ENCODE measurements around the gene TNFRSF8.
"Not testable (repeated sequence)": the region's sequence is repeated elsewhere in the genome, so short reads cannot be mapped to it uniquely, and the experiment has no call there.

TNFRSF8 gene

GRCh38 chr1:12090326-12090725, 27.2 kb downstream of the TNFRSF8 start:
- DNase-seq, result no peak

- DNase-seq, result no peak
Observed at GRCh38 chr1:12091191-12091590, 28.1 kb downstream of the TNFRSF8 start.

GRCh38 chr1:12094180-12094579, 31.1 kb downstream of the TNFRSF8 start:
- no peak for DNase-seq

GRCh38 chr1:12095452-12096263, 32.6 kb downstream of the TNFRSF8 start:
- DNase-seq, result no peak

GRCh38 chr1:12096615-12097014, 33.5 kb downstream of the TNFRSF8 start:
- DNase-seq, result no peak

- no peak for DNase-seq
Observed at GRCh38 chr1:12097321-12097720, 34.2 kb downstream of the TNFRSF8 start.

- no peak for DNase-seq
Observed at GRCh38 chr1:12098786-12099185, 35.7 kb downstream of the TNFRSF8 start.

GRCh38 chr1:12099610-12100009, 36.5 kb downstream of the TNFRSF8 start:
- no peak for DNase-seq

GRCh38 chr1:12100071-12100470, 37.0 kb downstream of the TNFRSF8 start:
- DNase-seq, result no peak

- not testable (repeated sequence) for DNase-seq
Observed at GRCh38 chr1:12101120-12101519, 38.0 kb downstream of the TNFRSF8 start.

- no peak for DNase-seq
Observed at GRCh38 chr1:12102066-12102465, 39.0 kb downstream of the TNFRSF8 start.

GRCh38 chr1:12104417-12104816, 41.3 kb downstream of the TNFRSF8 start:
- DNase-seq, result no peak

- no peak for DNase-seq
Observed at GRCh38 chr1:12106153-12106552, 43.0 kb downstream of the TNFRSF8 start.

GRCh38 chr1:12106861-12107260, 43.8 kb downstream of the TNFRSF8 start:
- DNase-seq, result not testable (repeated sequence)

GRCh38 chr1:12107718-12108117, 44.6 kb downstream of the TNFRSF8 start:
- no peak for DNase-seq

GRCh38 chr1:12109901-12110300, 46.8 kb downstream of the TNFRSF8 start:
- DNase-seq, result no peak

- DNase-seq, result no peak
Observed at GRCh38 chr1:12111741-12112140, 48.6 kb downstream of the TNFRSF8 start.

- no peak for DNase-seq
Observed at GRCh38 chr1:12112711-12113161, 49.6 kb downstream of the TNFRSF8 start.

GRCh38 chr1:12113433-12114339, 50.6 kb downstream of the TNFRSF8 start:
- DNase-seq, result no peak

- DNase-seq, result no peak
Observed at GRCh38 chr1:12114340-12114683, 51.2 kb downstream of the TNFRSF8 start.

- DNase-seq, result no peak
Observed at GRCh38 chr1:12114916-12115315, 51.8 kb downstream of the TNFRSF8 start.

GRCh38 chr1:12121212-12122003, 58.3 kb downstream of the TNFRSF8 start:
- DNase-seq, result no peak

GRCh38 chr1:12123172-12123571, 60.1 kb downstream of the TNFRSF8 start:
- DNase-seq, result no peak
